Small intestine (tissue), 7 donors: ENCODE measurements around the gene CREBRF. TPM values are rescaled to one million over a fixed set of nuclear protein-coding genes. Genes with fewer than 3 reads are reported as not detected.
"Not testable (repeated sequence)": the region's sequence is repeated elsewhere in the genome, so short reads cannot be mapped to it uniquely, and the experiment has no call there.

Experiments used
- DNase-seq, 2 donors: peaks; one replicate each; pipeline versions ENCODE4 v3.0.0 to v3.0.0-alpha.2; 2013
- FAIRE-seq: peaks from 2 replicates; lab custom pipeline; 2012; peaks lifted over from hg19 to GRCh38; lab: Jason Lieb, UNC
- H3K27ac ChIP-seq, 3 donors: one replicate each; pipeline ENCODE4 v1.5.1; 2013; ENCODE audit warnings: low read length in 2 of 3, mild to moderate bottlenecking in 2 of 3, control low read depth in 1 of 3, inconsistent platforms in 1 of 3, low read depth in 1 of 3, moderate library complexity in 1 of 3
- H3K27me3 ChIP-seq, 3 donors: one replicate each; pipeline ENCODE4 v1.6.1; 2013; ENCODE audit warnings: low read length in 3 of 3, inconsistent platforms in 1 of 3; ENCODE audit not compliant: control insufficient read depth in 3 of 3, insufficient read depth in 3 of 3
- H3K36me3 ChIP-seq, 3 donors: one replicate each; pipeline ENCODE4 v1.6.1; 2013; ENCODE audit warnings: low read length in 3 of 3, inconsistent platforms in 1 of 3, low read depth in 1 of 3, mild to moderate bottlenecking in 1 of 3, moderate library complexity in 1 of 3; ENCODE audit not compliant: control insufficient read depth in 3 of 3, insufficient read depth in 2 of 3
- H3K4me1 ChIP-seq, 3 donors: one replicate each; pipeline ENCODE4 v1.6.1; 2013; ENCODE audit warnings: low read length in 2 of 3, inconsistent platforms in 1 of 3, low read depth in 1 of 3, mild to moderate bottlenecking in 1 of 3, moderate library complexity in 1 of 3; ENCODE audit not compliant: control insufficient read depth in 3 of 3, insufficient read depth in 2 of 3
- H3K4me3 ChIP-seq, 3 donors: one replicate each; pipeline ENCODE4 v1.5.1; 2013; ENCODE audit warnings: low read length in 3 of 3, control low read depth in 1 of 3, inconsistent platforms in 1 of 3, low read depth in 1 of 3, mild to moderate bottlenecking in 1 of 3, moderate library complexity in 1 of 3
- H3K9me3 ChIP-seq, 2 donors: one replicate each; pipeline ENCODE4 v1.6.1; 2013; ENCODE audit warnings: low read depth in 1 of 2, low read length in 1 of 2; ENCODE audit not compliant: control insufficient read depth in 2 of 2, insufficient read depth in 1 of 2
- WGBS, 3 donors: extraction: QIAGEN DNeasy Blood & Tissue Kit; methylation state at CpG; one replicate each; pipeline ENCODE4 v1.1.7; 2013; 5-methylcytosine and 5-hydroxymethylcytosine counted together
- polyA plus RNA-seq, 4 donors: library from polyadenylated mRNA; stranded (reverse) in 3 of 4; unstranded in 1 of 4; fragments of 200-250 nt in 3 of 4; fragments of 120-200 nt in 1 of 4; gene quantifications; one replicate each; pipeline versions ENCODE4 v1.2.1 to v1.2.3, GENCODE V29; 2013
- donor health status: healthy with polysubstance abuse.
- donor health status: control.
- donor health status: control.
- donor health status: Bipolar disorder and iron deficiency.
- donor health status: healthy.

Gene CREBRF
- polyA plus RNA-seq, 4 donors, result 3.8 to 26.0 (median 6.1) TPM

- no peak for DNase-seq
- no peak overlapping the region for H3K27ac ChIP-seq
- no peaks in the 10 kb centered on the region for H3K4me1 ChIP-seq
- 93 to 98% (median 93%) methylated on average over 7 of the region's 7 CpGs for WGBS, 3 donors
- H3K27me3 ChIP-seq, result no peaks in the 10 kb centered on the region
- H3K4me3 ChIP-seq, result no peak overlapping the region
- no peaks in the 10 kb centered on the region for H3K9me3 ChIP-seq
- H3K36me3 ChIP-seq, result peaks cover 13 to 39% (median 14%) of the 10 kb centered on the region in 3 donors
- FAIRE-seq, result no peak
These were observed 97.7 kb downstream of the CREBRF start for GRCh38 chr5:173153842-173154241.

GRCh38 chr5:173154619-173155018 lies 98.5 kb downstream of the CREBRF start:
- H3K36me3 ChIP-seq, result peaks cover 14 to 36% (median 16%) of the 10 kb centered on the region in 3 donors
- not testable (repeated sequence) for DNase-seq, H3K9me3 ChIP-seq, H3K4me3 ChIP-seq, H3K4me1 ChIP-seq, H3K27me3 ChIP-seq, H3K27ac ChIP-seq, FAIRE-seq
- WGBS, 3 donors, result 94 to 96% (median 95%) methylated on average over 5 of the region's 5 CpGs

GRCh38 chr5:173155912-173156311 lies 99.8 kb downstream of the CREBRF start:
- Histone ChIP-seq H3K27ac (no peak overlapping the region), H3K4me1 (no peaks in the 10 kb centered on the region), H3K9me3 (no peaks in the 10 kb centered on the region), H3K4me3 (no peak overlapping the region), H3K36me3 (peaks cover 14 to 42% (median 19%) of the 10 kb centered on the region in 3 donors), H3K27me3 (no peaks in the 10 kb centered on the region)
- no peak for DNase-seq
- FAIRE-seq, result no peak
- WGBS, 3 donors, result 46 to 72% (median 72%) methylated on average over 2 of the region's 2 CpGs

- Histone ChIP-seq H3K4me1 (no peaks in the 10 kb centered on the region), H3K36me3 (peaks cover 19 to 54% (median 21%) of the 10 kb centered on the region in 3 donors), H3K9me3 (no peaks in the 10 kb centered on the region), H3K27me3 (no peaks in the 10 kb centered on the region), H3K4me3 (no peak overlapping the region), H3K27ac (no peak overlapping the region)
- FAIRE-seq, result no peak
- WGBS, 3 donors, result 86 to 95% (median 91%) methylated on average over 8 of the region's 8 CpGs
- no peak for DNase-seq
These were observed 102.2 kb downstream of the CREBRF start for GRCh38 chr5:173158366-173158765.

- H3K27ac ChIP-seq, result no peak overlapping the region
- no peaks in the 10 kb centered on the region for H3K27me3 ChIP-seq
- 73 to 96% (median 95%) methylated on average over 3 of the region's 3 CpGs for WGBS, 3 donors
- H3K9me3 ChIP-seq, result no peaks in the 10 kb centered on the region
- DNase-seq (no peak), FAIRE-seq (no peak)
- peaks cover 21 to 60% (median 23%) of the 10 kb centered on the region in 3 donors for H3K36me3 ChIP-seq
- no peak overlapping the region for H3K4me3 ChIP-seq
- no peaks in the 10 kb centered on the region for H3K4me1 ChIP-seq
These were observed 103.1 kb downstream of the CREBRF start for GRCh38 chr5:173159256-173159655.

GRCh38 chr5:173161148-173161547 lies 105.0 kb downstream of the CREBRF start:
- Histone ChIP-seq H3K27me3 (no peaks in the 10 kb centered on the region), H3K4me3 (no peak overlapping the region), H3K36me3 (peaks cover 21 to 51% (median 21%) of the 10 kb centered on the region in 3 donors), H3K9me3 (no peaks in the 10 kb centered on the region), H3K4me1 (no peaks in the 10 kb centered on the region), H3K27ac (no peak overlapping the region)
- 87 to 100% (median 95%) methylated on average over 5 of the region's 5 CpGs for WGBS, 3 donors
- no peak for FAIRE-seq
- DNase-seq, result no peak

- H3K4me3 ChIP-seq, result no peak overlapping the region
- no peaks in the 10 kb centered on the region for H3K9me3 ChIP-seq
- DNase-seq, result no peak
- FAIRE-seq, result no peak
- peaks cover 14 to 39% (median 17%) of the 10 kb centered on the region in 3 donors for H3K36me3 ChIP-seq
- no peaks in the 10 kb centered on the region for H3K4me1 ChIP-seq
- no peaks in the 10 kb centered on the region for H3K27me3 ChIP-seq
- WGBS, 3 donors, result 83 to 95% (median 90%) methylated on average over 7 of the region's 7 CpGs
- H3K27ac ChIP-seq, result no peak overlapping the region
These were observed 107.1 kb downstream of the CREBRF start for GRCh38 chr5:173163219-173163618.

GRCh38 chr5:173165177-173166016 lies 109.2 kb downstream of the CREBRF start:
- FAIRE-seq, result no peak

More at GRCh38 chr5:173165177-173166016, 109.2 kb downstream of the CREBRF start:
- H3K9me3 ChIP-seq, result no peaks in the 10 kb centered on the region
- no peak overlapping the region for H3K27ac ChIP-seq
- peaks cover 7 to 26% (median 13%) of the 10 kb centered on the region in 3 donors for H3K36me3 ChIP-seq
- WGBS, 3 donors, result 84 to 89% (median 88%) methylated on average over 2 of the region's 2 CpGs
- no peaks in the 10 kb centered on the region for H3K4me1 ChIP-seq
- peak in 1 of 2 donors; percentile 56 for DNase-seq
- H3K27me3 ChIP-seq, result no peaks in the 10 kb centered on the region
- H3K4me3 ChIP-seq, result no peak overlapping the region
